ENCODE measurements around the gene SNAP23.

Gene SNAP23

GRCh38 chr15:42502477-42502876 lies 7.0 kb downstream of the SNAP23 start:
- no peaks in the 10 kb centered on the region for H3K9me3 ChIP-seq (ENCODE audit: control insufficient read depth, low read length)
- H3K27me3 ChIP-seq (ENCODE audit: control insufficient read depth, insufficient read depth, low read length), result no peaks in the 10 kb centered on the region
- no peak overlapping the region for H3K9ac ChIP-seq (ENCODE audit: low read length)
- H3K4me3 ChIP-seq (ENCODE audit: low read length), result no peak overlapping the region
- peaks cover 18% of the 10 kb centered on the region for H3K4me1 ChIP-seq (ENCODE audit: control insufficient read depth, insufficient read depth, low read length)
- no peaks in the 10 kb centered on the region for H3K36me3 ChIP-seq (ENCODE audit: control insufficient read depth, insufficient read depth, low read length)

- Histone ChIP-seq H3K4me3 (ENCODE audit: low read length) (no peak overlapping the region), H3K4me1 (ENCODE audit: control insufficient read depth, insufficient read depth, low read length) (peaks cover 15% of the 10 kb centered on the region), H3K9me3 (ENCODE audit: control insufficient read depth, low read length) (no peaks in the 10 kb centered on the region), H3K27me3 (ENCODE audit: control insufficient read depth, insufficient read depth, low read length) (no peaks in the 10 kb centered on the region), H3K9ac (ENCODE audit: low read length) (no peak overlapping the region), H3K36me3 (ENCODE audit: control insufficient read depth, insufficient read depth, low read length) (no peaks in the 10 kb centered on the region)
Observed at GRCh38 chr15:42503825-42504224, 8.4 kb downstream of the SNAP23 start.

- no peaks in the 10 kb centered on the region for H3K9me3 ChIP-seq (ENCODE audit: control insufficient read depth, low read length)
- H3K36me3 ChIP-seq (ENCODE audit: control insufficient read depth, insufficient read depth, low read length), result no peaks in the 10 kb centered on the region
- no peak overlapping the region for H3K4me3 ChIP-seq (ENCODE audit: low read length)
- H3K4me1 ChIP-seq (ENCODE audit: control insufficient read depth, insufficient read depth, low read length), result peaks cover 9% of the 10 kb centered on the region
- no peak overlapping the region for H3K9ac ChIP-seq (ENCODE audit: low read length)
- H3K27me3 ChIP-seq (ENCODE audit: control insufficient read depth, insufficient read depth, low read length), result no peaks in the 10 kb centered on the region
Observed at GRCh38 chr15:42504631-42505030, 9.2 kb downstream of the SNAP23 start.

GRCh38 chr15:42507514-42507913 lies 12.1 kb downstream of the SNAP23 start:
- H3K9me3 ChIP-seq (ENCODE audit: control insufficient read depth, low read length), result no peaks in the 10 kb centered on the region
- H3K4me1 ChIP-seq (ENCODE audit: control insufficient read depth, insufficient read depth, low read length), result no peaks in the 10 kb centered on the region
- no peaks in the 10 kb centered on the region for H3K27me3 ChIP-seq (ENCODE audit: control insufficient read depth, insufficient read depth, low read length)
- no peak overlapping the region for H3K9ac ChIP-seq (ENCODE audit: low read length)
- no peaks in the 10 kb centered on the region for H3K36me3 ChIP-seq (ENCODE audit: control insufficient read depth, insufficient read depth, low read length)
- H3K4me3 ChIP-seq (ENCODE audit: low read length), result no peak overlapping the region

- H3K9me3 ChIP-seq (ENCODE audit: control insufficient read depth, low read length), result no peaks in the 10 kb centered on the region
- H3K27me3 ChIP-seq (ENCODE audit: control insufficient read depth, insufficient read depth, low read length), result no peaks in the 10 kb centered on the region
- no peaks in the 10 kb centered on the region for H3K36me3 ChIP-seq (ENCODE audit: control insufficient read depth, insufficient read depth, low read length)
- no peaks in the 10 kb centered on the region for H3K4me1 ChIP-seq (ENCODE audit: control insufficient read depth, insufficient read depth, low read length)
- no peak overlapping the region for H3K4me3 ChIP-seq (ENCODE audit: low read length)
- no peak overlapping the region for H3K9ac ChIP-seq (ENCODE audit: low read length)
Observed at GRCh38 chr15:42508263-42508690, 12.8 kb downstream of the SNAP23 start.

- H3K9ac ChIP-seq (ENCODE audit: low read length), result no peak overlapping the region
- no peaks in the 10 kb centered on the region for H3K4me1 ChIP-seq (ENCODE audit: control insufficient read depth, insufficient read depth, low read length)
- no peaks in the 10 kb centered on the region for H3K9me3 ChIP-seq (ENCODE audit: control insufficient read depth, low read length)
- H3K36me3 ChIP-seq (ENCODE audit: control insufficient read depth, insufficient read depth, low read length), result peaks cover 6% of the 10 kb centered on the region
- H3K27me3 ChIP-seq (ENCODE audit: control insufficient read depth, insufficient read depth, low read length), result no peaks in the 10 kb centered on the region
- H3K4me3 ChIP-seq (ENCODE audit: low read length), result no peak overlapping the region
Observed at GRCh38 chr15:42510258-42511006, 15.0 kb downstream of the SNAP23 start.

- H3K27me3 ChIP-seq (ENCODE audit: control insufficient read depth, insufficient read depth, low read length), result no peaks in the 10 kb centered on the region
- H3K9me3 ChIP-seq (ENCODE audit: control insufficient read depth, low read length), result no peaks in the 10 kb centered on the region
- H3K4me1 ChIP-seq (ENCODE audit: control insufficient read depth, insufficient read depth, low read length), result no peaks in the 10 kb centered on the region
- peaks cover 6% of the 10 kb centered on the region for H3K36me3 ChIP-seq (ENCODE audit: control insufficient read depth, insufficient read depth, low read length)
- no peak overlapping the region for H3K9ac ChIP-seq (ENCODE audit: low read length)
- no peak overlapping the region for H3K4me3 ChIP-seq (ENCODE audit: low read length)
Observed at GRCh38 chr15:42511007-42511391, 15.6 kb downstream of the SNAP23 start.

- H3K9me3 ChIP-seq (ENCODE audit: control insufficient read depth, low read length), result no peaks in the 10 kb centered on the region
- no peak overlapping the region for H3K4me3 ChIP-seq (ENCODE audit: low read length)
- H3K36me3 ChIP-seq (ENCODE audit: control insufficient read depth, insufficient read depth, low read length), result no peaks in the 10 kb centered on the region
- H3K4me1 ChIP-seq (ENCODE audit: control insufficient read depth, insufficient read depth, low read length), result no peaks in the 10 kb centered on the region
- no peak overlapping the region for H3K9ac ChIP-seq (ENCODE audit: low read length)
- no peaks in the 10 kb centered on the region for H3K27me3 ChIP-seq (ENCODE audit: control insufficient read depth, insufficient read depth, low read length)
Observed at GRCh38 chr15:42523331-42523730, 27.9 kb downstream of the SNAP23 start.

GRCh38 chr15:42528970-42529369 lies 33.5 kb downstream of the SNAP23 start:
- H3K4me3 ChIP-seq (ENCODE audit: low read length), result no peak overlapping the region
- H3K9me3 ChIP-seq (ENCODE audit: control insufficient read depth, low read length), result no peaks in the 10 kb centered on the region
- H3K9ac ChIP-seq (ENCODE audit: low read length), result no peak overlapping the region
- H3K36me3 ChIP-seq (ENCODE audit: control insufficient read depth, insufficient read depth, low read length), result peaks cover 5% of the 10 kb centered on the region
- no peaks in the 10 kb centered on the region for H3K4me1 ChIP-seq (ENCODE audit: control insufficient read depth, insufficient read depth, low read length)
- no peaks in the 10 kb centered on the region for H3K27me3 ChIP-seq (ENCODE audit: control insufficient read depth, insufficient read depth, low read length)

GRCh38 chr15:42533246-42533645 lies 37.8 kb downstream of the SNAP23 start:
- no peaks in the 10 kb centered on the region for H3K9me3 ChIP-seq (ENCODE audit: control insufficient read depth, low read length)
- H3K36me3 ChIP-seq (ENCODE audit: control insufficient read depth, insufficient read depth, low read length), result peaks cover 5% of the 10 kb centered on the region
- no peaks in the 10 kb centered on the region for H3K4me1 ChIP-seq (ENCODE audit: control insufficient read depth, insufficient read depth, low read length)
- no peak overlapping the region for H3K4me3 ChIP-seq (ENCODE audit: low read length)
- no peaks in the 10 kb centered on the region for H3K27me3 ChIP-seq (ENCODE audit: control insufficient read depth, insufficient read depth, low read length)
- no peak overlapping the region for H3K9ac ChIP-seq (ENCODE audit: low read length)

- H3K9ac ChIP-seq (ENCODE audit: low read length), result no peak overlapping the region
- no peaks in the 10 kb centered on the region for H3K27me3 ChIP-seq (ENCODE audit: control insufficient read depth, insufficient read depth, low read length)
- no peaks in the 10 kb centered on the region for H3K36me3 ChIP-seq (ENCODE audit: control insufficient read depth, insufficient read depth, low read length)
- peaks cover 7% of the 10 kb centered on the region for H3K4me1 ChIP-seq (ENCODE audit: control insufficient read depth, insufficient read depth, low read length)
- no peaks in the 10 kb centered on the region for H3K9me3 ChIP-seq (ENCODE audit: control insufficient read depth, low read length)
- H3K4me3 ChIP-seq (ENCODE audit: low read length), result no peak overlapping the region
Observed at GRCh38 chr15:42544853-42545629, 49.6 kb downstream of the SNAP23 start.

- H3K36me3 ChIP-seq (ENCODE audit: control insufficient read depth, insufficient read depth, low read length), result no peaks in the 10 kb centered on the region
- H3K4me1 ChIP-seq (ENCODE audit: control insufficient read depth, insufficient read depth, low read length), result peaks cover 7% of the 10 kb centered on the region
- no peaks in the 10 kb centered on the region for H3K9me3 ChIP-seq (ENCODE audit: control insufficient read depth, low read length)
- peak overlapping the region; percentile 92 for H3K4me3 ChIP-seq (ENCODE audit: low read length)
- peak overlapping the region; percentile 99 for H3K9ac ChIP-seq (ENCODE audit: low read length)
- H3K27me3 ChIP-seq (ENCODE audit: control insufficient read depth, insufficient read depth, low read length), result no peaks in the 10 kb centered on the region
Observed at GRCh38 chr15:42547918-42548248, 52.4 kb downstream of the SNAP23 start.

All from mucosa of stomach (tissue), 1 donor.